GM21786 (cell line): ENCODE data around the gene CTNNBL1.
"Not testable (repeated sequence)": the region's sequence is repeated elsewhere in the genome, so short reads cannot be mapped to it uniquely, and the experiment has no call there.

Source experiments
- ATAC-seq: cut with Tn5 transposase; IDR thresholded peaks from one replicate; pipeline ENCODE4 v1.9.1; 2021; ENCODE audit not compliant: unreplicated experiment

The CTNNBL1 gene, protein sequence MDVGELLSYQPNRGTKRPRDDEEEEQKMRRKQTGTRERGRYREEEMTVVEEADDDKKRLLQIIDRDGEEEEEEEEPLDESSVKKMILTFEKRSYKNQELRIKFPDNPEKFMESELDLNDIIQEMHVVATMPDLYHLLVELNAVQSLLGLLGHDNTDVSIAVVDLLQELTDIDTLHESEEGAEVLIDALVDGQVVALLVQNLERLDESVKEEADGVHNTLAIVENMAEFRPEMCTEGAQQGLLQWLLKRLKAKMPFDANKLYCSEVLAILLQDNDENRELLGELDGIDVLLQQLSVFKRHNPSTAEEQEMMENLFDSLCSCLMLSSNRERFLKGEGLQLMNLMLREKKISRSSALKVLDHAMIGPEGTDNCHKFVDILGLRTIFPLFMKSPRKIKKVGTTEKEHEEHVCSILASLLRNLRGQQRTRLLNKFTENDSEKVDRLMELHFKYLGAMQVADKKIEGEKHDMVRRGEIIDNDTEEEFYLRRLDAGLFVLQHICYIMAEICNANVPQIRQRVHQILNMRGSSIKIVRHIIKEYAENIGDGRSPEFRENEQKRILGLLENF

DNA sequence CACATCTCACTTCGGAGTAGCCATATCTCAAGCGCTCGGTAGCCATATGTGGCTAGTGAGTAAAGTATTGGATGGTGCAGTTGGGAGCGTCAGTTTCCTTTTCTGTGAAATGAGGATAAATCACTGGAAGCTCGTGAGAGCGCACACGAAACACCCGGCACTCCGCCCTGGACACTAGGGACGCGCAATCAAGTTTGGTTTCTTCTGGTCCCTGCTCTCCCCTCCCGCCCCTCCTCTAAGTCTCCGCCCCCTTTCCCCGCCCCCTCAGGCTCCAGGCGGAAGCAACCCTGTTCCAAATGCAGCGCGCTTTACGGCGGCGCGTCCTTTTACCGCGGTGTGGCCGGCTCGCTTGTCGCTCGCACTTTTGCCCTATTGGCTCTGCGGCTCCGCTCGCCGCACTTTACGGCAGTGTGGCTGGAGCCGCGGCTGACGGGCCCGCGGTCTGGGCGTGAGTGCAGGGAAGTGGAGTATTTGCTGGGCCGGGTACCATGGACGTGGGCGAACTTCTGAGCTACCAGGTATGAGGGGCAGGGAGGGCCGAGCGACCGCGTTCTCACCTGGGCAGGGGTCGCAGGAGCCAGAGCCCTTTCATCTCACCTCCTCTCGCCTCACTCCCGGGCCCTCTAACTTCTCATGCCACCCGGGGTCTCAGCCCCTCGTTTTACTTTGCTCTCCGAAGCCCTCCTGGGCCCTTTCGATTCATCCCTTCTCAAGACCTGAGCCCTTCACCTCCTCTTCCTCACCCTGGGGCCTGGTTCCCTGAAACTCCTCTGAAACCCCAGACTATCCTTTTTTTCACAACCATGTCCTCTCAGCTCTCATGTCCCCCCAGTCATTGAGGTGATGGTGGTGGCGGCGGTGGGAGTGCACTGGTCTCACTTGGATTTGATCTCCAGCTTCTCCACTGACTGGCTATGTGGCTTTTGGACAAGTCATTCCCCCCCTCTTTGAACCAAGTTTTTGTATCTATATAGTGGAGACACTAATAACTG is at the start of gene CTNNBL1:
Gene CTNNBL1 (plus strand): TSS at position 396 of the 992 bp plus-strand sequence. CDS start 93 bp downstream, at position 489.
- peak; percentile 71 for ATAC-seq

DNA sequence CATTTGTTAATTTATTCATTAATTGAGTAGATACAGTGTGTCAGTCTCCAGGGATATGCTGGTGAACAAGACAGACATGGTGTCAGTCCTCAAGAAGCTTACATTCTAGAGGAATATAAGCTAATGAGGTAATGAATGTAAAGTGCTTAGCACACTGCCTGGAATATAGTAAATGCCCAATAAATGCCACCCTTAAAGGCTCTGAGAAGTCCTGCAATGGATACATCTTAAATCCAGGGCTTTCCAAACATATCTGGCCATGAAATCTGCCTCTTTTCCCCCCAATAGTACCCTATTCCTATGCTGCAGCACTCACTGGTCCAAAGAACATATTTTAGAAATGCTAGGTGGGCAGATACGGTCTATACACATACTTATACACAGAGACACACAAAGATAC is 49.2 kb upstream of the CTNNBL1 start:
- ATAC-seq, result no peak

DNA sequence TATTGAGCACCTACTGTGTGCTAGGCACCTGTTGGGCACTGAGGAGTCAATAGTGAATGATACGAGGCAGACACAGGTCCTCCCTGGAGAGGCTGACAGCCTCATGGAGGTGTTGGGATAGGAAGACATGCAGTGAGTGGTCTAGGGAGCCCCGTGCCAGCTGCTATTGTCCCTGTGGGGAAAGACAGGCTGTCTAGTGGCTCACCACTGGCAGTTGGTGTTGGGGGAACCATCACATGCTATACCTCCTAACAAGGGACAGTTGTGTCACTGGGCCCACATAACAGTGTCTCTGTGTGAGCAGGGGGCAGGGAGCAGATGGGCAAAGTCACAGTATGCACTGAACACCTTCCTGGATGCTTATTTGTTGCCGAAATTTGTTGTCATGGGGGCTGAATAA is 45.9 kb upstream of the CTNNBL1 start:
- no peak for ATAC-seq

DNA sequence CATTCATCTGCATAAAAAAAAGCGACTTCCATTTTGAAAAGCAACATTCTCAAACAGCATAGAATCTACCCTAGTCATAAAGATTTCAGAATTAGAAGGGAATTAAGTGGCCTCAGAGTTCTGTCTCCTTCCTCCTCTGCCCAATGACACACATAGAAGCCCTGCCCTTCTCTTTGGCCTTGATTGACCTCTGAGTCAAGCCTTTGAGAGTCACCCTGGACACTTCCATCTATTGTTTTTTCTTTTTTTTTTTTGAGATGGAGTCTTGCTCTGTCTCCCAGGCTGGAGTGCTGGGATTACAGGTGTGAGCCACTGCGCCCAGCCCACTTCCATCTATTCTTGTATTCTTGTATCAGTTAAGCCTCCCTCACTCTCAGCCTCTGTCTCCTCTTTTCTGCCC is 44.8 kb upstream of the CTNNBL1 start:
- ATAC-seq, result no peak

DNA sequence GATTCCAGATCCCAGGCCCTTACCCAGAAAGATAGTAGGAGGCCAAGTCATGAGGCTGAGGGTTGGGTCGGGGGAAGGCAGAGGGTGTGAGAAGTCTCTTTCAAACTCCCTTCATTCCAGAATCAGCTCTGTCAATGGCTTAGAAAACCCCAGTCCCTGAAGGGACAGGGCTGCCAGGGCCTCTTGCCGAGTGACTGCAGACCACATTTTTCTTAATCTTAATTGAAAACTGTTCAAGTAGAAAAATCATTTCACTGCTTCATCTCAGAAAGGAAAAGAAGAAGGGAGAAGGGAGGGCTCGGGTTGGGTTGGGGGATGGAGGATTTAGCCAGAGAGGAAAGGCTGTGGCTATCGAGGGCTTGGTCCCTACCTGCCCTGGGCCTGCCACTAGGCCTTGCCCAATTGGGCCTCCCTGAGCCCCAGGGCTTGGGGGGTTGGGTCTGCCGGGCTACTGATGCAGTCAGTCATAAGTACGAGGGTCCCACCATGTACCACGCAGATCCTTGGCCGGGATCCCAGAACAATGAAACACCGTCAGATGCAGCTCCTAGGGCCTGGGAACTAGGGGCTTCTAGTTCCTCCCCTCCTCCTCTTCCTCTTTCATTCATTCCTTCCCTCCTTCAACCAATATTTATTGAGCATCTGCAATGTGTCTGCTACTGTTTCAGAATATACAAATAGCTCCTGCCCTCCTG is 44.0 kb upstream of the CTNNBL1 start:
- no peak for ATAC-seq

DNA sequence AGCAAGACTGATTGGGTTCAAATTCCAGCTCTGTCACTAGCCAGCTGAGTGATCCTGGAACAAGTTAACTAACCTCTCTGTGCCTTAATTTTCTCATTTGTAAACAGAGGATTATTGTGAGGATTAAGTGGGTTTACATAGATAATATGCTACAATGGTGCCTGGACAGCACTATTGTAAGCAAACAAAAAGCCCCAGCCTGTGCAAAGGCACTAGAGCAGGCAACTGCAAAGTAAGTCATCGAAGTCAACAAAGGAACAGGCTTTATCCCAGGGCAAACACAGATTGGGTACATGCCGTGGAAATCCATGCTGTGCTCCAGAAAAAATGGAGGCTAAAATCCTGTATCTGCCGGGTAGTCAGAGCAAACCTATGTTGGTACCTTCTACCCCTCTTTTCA is 43.2 kb upstream of the CTNNBL1 start:
- no peak for ATAC-seq

DNA sequence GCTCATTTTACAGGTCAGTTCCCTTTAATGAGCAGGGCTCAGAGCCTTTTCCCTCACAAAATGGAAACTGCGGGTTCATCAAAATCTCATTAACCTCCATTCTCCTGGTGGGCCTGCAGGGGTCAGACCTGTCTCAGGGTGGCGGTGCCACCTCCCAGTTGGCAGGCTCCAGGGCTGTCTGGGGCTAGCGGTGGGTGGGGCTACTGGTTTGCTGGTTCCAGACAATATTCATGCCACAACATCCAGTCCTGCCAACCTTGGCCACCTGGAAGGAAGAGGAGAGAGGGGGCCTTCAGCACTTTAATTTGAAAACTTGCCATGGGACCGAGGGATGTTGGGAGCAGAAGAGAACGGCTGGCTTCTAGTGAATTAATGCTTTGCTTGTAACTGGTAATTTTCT is 41.9 kb upstream of the CTNNBL1 start:
- no peak for ATAC-seq

DNA sequence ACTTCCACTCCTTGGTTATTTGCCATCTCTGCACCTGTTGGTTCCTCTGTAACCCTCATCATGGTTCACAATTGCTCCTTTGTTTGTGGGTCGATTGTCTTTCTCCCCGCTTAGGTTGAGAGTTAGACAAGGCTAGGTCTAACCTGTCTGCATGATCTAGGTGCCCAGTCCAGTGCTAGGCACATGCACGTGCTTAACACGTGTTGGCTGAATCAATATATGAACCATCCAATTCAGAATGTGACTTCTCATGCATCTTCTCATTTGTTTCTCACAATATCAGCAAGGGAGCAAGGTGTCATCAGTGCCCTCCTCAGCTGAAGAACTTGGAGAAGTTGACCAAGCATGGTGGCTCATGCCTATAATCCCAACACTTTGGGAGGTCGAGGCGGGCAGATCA is 36.9 kb upstream of the CTNNBL1 start:
- no peak for ATAC-seq

DNA sequence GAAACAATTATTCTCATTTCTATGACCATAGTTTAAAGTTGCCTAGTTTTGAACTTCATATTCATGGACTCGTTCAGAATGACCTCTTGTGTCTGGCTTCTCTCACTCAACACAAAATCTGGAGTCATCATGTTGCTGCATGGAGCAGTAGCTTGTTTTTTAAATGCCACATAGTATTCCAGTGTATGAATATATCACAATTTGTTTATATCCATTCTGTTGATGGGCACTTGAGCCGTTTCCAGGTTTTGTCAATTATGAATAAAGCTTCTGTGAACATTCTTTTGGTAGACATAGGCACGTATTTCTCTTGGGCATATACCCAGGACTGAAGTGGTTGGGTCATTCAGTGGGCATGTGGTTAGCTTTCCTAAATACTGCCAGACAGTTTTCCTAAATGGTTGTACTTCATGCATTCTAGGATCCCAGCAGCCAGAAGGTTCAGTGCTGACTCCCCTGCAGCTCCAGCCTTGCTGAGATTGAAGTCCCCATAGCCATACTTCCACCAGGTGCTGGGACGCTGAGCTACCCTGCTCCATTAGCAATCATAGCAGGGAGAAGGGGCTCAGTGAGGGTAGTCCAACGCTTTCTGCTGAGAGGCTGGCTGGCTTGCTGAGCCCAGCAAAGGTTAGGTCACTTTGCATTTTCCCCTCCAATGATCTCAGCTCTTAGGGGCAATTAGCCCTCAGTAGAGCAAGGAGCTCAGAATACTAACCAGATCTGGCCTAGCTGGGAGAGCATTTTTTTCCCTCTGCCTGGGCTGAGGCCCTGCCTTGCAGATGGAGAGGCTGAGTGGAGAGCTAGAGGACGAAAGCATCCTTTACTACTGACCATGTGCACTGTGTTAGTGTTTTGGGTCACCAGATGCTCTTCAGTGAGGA is 35.7 kb upstream of the CTNNBL1 start:
- no peak for ATAC-seq

DNA sequence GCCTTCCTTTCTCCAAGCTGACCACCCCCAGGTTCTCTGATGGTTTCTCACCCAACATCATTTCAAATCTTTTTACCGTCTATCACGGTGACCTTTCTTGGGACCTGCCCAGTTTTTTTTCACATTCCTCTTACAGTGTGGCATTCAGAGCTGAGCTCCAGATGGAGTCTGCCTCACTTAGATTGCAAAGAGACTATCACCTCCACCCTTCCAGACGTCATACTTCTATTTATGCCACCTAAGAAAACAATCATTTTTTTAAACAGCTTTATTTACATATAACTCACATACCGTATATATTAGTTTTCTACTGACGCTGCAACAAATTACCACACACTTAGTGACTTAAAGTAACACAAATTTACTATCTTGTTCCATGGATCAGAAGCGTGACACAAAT is 32.3 kb upstream of the CTNNBL1 start:
- no peak for ATAC-seq

DNA sequence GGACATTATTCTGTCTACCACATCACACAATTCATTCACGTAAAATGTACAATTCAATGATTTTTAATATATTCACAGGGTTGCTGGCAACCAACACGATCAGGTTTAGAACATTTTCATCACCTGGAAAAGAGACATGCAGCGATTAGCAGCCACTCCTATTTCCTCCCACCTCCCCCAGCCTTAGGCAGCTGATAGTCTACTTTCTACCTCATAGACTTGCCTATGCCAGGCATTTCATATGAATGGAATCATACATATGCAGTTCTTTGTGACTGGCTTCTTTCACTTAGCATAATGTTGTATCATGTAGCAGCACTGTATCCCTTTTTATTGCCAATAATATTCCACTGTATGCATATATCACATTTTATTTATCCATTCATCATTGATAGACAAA is 31.5 kb upstream of the CTNNBL1 start:
- no peak for ATAC-seq

DNA sequence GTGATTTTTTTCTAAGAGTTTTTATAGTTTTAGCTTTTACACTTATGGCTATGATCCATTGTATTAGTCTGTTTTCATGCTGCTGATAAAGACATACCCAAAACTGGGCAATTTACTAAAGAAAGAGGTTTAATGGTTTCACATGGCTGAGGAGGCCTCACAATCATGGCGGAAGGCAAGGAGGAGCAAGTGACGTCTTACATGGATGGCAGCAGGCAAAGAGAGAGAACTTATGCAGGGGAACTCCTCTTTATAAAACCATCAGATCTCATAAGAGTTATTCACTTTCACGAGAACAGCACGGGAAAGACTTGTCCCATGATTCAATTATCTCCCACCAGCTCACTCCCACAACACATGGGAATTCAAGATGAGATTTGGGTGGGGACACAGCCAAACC is 29.2 kb upstream of the CTNNBL1 start:
- not testable (repeated sequence) for ATAC-seq

DNA sequence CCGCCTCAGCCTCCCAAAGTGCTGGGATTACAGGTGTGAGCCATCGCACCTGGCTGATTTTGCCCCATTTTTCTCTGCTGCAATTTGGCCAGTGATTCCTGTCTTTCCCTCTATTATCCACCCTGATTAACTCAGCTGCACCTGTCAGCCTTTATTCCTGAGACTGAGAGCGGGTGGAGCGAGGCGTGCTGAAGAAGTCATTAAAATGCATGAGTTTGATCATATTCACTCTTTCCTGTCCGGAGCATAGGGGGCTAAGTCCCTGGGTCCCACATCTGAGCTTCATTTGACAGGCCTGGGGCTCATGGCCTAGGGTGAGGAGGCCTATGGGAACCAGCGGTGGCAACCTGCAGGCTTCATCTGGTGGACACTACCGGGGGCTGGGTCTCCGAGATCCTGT is 25.7 kb upstream of the CTNNBL1 start:
- ATAC-seq, result no peak

DNA sequence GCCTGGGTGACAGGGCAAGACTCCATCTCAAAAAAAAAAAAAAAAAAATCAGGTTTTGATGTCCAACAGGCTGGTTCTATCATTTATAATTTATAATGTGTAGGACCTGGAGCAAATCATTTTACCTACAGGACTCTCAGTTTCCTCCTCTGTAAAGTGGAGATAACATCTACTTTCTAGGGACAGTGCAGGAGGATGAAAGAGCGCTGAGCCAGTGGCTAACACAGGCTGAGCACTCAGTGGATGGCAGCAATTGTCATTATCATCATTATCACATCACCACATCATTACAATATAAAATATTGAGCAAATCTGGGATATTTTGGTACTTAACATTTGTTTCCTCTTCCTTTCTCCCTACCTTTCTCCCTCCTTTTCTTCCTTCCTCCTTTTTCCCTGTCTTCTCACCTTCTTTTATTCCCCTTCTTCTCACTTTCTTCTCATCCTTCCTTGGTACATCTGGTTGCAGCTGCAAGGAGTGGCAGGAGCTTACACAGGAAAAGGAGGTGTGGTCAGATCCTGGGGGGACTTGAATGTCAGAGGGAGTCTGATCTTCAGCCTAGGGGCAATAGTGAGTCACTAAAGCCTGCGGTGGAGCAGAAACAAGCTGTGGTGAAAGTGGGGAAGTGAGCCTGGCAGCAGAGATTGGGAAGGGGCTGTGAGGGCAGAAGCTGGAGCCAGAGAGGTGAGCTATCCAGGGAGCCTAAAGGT is 24.6 kb upstream of the CTNNBL1 start:
- no peak for ATAC-seq

DNA sequence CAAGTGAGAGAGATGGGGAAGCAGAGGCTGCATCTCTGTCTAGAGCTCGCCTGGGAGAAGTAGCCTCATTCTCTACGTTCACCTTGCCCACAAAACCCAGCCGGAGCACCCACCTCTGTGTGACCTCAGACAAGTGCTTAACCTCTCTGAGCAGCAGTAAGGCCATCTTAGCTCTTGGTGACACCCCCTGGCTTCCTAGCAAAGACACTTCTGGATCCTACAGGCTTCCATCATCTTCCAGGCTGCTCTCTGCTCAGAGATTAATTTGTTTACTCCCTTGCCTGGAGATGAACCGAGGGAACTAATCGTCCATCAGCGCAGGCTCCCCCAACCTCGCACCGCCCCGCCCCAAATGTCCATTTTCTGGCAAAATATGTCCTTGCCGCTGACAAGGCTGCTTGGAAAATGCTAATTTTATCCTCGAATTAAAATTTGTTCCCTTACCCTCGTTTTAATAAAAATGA is 24.0 kb upstream of the CTNNBL1 start:
- ATAC-seq, result no peak

DNA sequence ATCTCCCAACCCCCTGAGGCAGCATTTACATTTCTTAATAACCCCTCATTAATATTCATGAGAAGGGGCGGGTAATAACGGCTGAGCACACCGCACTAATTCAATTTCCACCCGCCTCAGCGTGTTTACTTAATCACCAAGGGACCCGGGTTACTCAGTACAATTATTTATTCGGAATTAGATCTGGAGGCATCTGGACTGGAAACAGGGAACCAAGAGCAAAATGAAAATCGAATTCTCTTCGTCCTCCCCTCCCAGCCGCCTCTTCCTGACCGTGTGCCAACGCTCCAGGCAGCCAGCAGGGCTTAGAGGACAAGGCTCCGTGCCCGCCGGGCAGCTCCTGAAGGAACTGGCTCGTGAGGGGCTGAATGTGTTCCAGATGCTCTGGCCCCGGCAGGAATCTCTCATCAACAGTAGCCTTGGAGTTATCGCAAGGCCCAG is 23.5 kb upstream of the CTNNBL1 start:
- no peak for ATAC-seq

DNA sequence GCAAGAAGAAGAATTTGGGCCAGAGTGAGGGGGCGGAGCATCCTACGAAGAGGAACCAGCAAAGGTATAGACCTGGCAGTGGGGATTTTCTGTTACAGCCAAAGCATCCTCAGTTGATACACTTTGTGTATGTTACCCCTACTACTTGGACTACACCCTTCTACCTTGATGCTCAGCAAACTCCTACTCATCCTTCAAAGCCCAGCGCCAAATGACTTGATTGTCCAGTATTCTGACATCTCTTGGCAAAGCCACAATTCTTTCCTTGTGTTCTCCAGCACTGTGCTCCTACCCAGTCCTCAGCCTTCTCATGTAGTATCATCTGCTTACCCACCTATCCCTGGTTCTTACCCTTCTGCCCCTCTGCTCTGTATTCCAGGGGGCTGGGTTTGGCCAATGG is 21.7 kb upstream of the CTNNBL1 start:
- no peak for ATAC-seq

DNA sequence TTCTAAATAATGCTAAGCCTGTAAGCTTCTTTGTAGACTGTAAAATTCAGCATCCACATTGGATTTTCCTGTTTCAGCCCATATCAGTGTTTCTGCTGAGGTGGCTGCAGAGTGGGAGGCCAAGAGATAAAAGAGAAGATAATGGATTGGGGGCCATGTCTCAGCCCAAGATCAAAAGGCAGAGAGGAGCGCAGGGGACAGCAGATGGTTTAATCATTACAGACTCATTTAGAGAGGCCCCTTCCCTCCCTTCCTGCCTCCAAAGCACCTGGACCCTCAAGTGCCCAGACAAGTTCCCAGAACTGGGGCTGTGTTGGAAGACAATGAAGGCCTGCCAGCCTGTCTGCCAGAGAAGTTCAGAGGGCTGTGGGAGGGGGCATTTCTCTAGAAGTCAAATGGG is 20.4 kb upstream of the CTNNBL1 start:
- no peak for ATAC-seq

DNA sequence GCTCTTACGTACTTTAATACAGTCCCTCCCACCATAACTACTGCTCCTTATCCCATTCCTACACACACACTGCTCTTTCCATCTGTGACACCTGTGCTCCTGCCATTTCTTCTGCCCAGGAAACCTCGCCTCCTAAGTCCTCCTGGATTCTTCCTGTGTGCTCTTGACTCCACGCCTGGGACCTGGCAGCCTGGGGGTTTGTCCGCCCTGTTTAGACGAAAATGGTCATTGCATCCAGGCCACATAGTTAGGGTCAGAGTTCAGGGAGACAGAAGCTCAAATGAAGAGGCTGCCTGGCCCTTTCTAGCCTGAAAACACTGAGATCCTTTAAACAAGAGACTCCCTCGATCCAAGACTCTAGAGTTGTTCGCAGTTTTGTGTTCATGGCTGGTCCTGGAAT is 17.4 kb upstream of the CTNNBL1 start:
- no peak for ATAC-seq
